HEK293 (cell line): ENCODE measurements around the gene WDR77.

ENCODE experiments used
- CTCF ChIA-PET: fragments of 350-600 bp; formaldehyde crosslinking; extraction: SDS; loops from one replicate; lab custom pipeline; 2021; ENCODE audit warnings: antibody characterized with exemption; lab: Yijun Ruan, JAX
- POLR2A ChIA-PET: fragments of 300-600 bp; formaldehyde crosslinking; extraction: SDS; loops from one replicate; lab custom pipeline; 2020; ENCODE audit warnings: antibody characterized with exemption, inconsistent platforms; lab: Yijun Ruan, JAX
- H3K27ac ChIP-seq: fragments of 200-500 bp; sonication (Bioruptor generic); 2 replicates; pipeline ENCODE4 v1.5.1; 2014; ENCODE audit warnings: low read depth, low read length, control low read depth, inconsistent platforms; ENCODE audit errors: extremely low read depth
- H3K36me3 ChIP-seq, 2 experiments: fragments of 200-500 bp in 1 of 2; sonication (Bioruptor generic) in 1 of 2; 1 replicate in 1 of 2; 2 replicates in 1 of 2; pipeline ENCODE4 v1.5.1; 2014 to 2017; ENCODE audit warnings: inconsistent platforms in 2 of 2, low read length in 2 of 2; ENCODE audit not compliant: control insufficient read depth in 2 of 2, insufficient read depth in 1 of 2
- H3K4me1 ChIP-seq: fragments of 200-500 bp; sonication (Bioruptor generic); 2 replicates; pipeline ENCODE4 v1.5.1; 2014; ENCODE audit warnings: mild to moderate bottlenecking, low read length, inconsistent platforms; ENCODE audit not compliant: control insufficient read depth, insufficient read depth
- H3K4me3 ChIP-seq: 2 replicates; pipeline ENCODE4 v1.5.1; 2011; ENCODE audit warnings: low read depth, mild to moderate bottlenecking, control low read depth, low read length, moderate library complexity
- H3K9me3 ChIP-seq: fragments of 200-500 bp; sonication (Bioruptor generic); 2 replicates; pipeline ENCODE4 v1.5.1; 2014; ENCODE audit warnings: low read depth, low read length, inconsistent platforms; ENCODE audit not compliant: control insufficient read depth, insufficient read depth
- EGR2 ChIP-seq: fragments of 450-650 bp; formaldehyde crosslinking; IDR thresholded peaks from 2 replicates; pipeline ENCODE4 v1.5.1; 2016; ENCODE audit warnings: low read depth, missing biosample characterization, missing genetic modification characterization
- SETDB1 ChIP-seq: IDR thresholded peaks from one replicate; pipeline ENCODE4 v1.6.1; 2017; ENCODE audit warnings: mild to moderate bottlenecking, low read length, moderate library complexity, mixed read lengths; ENCODE audit not compliant: insufficient read length
- ZBTB8A ChIP-seq: fragments of 450-650 bp; formaldehyde crosslinking; IDR thresholded peaks from 2 replicates; pipeline ENCODE4 v1.5.1; 2016; ENCODE audit warnings: missing biosample characterization, missing genetic modification characterization
- ZEB2 ChIP-seq: fragments of 450-650 bp; formaldehyde crosslinking; IDR thresholded peaks from 2 replicates; pipeline ENCODE4 v1.5.1; 2016; ENCODE audit warnings: missing biosample characterization, missing genetic modification characterization
- ZFP37 ChIP-seq: fragments of 450-650 bp; formaldehyde crosslinking; IDR thresholded peaks from 2 replicates; pipeline ENCODE4 v1.5.1; 2016; ENCODE audit warnings: missing biosample characterization, missing genetic modification characterization
- ZNF138 ChIP-seq: fragments of 450-650 bp; formaldehyde crosslinking; IDR thresholded peaks from 2 replicates; pipeline ENCODE4 v1.5.1; 2016; ENCODE audit warnings: missing biosample characterization, missing genetic modification characterization, borderline replicate concordance
- ZNF184 ChIP-seq: fragments of 450-650 bp; IDR thresholded peaks from 2 replicates; pipeline ENCODE4 v1.5.1; 2018; ENCODE audit warnings: missing biosample characterization, mild to moderate bottlenecking, missing genetic modification characterization
- ZNF335 ChIP-seq: fragments of 450-650 bp; formaldehyde crosslinking; conservative IDR thresholded peaks from 2 replicates; pipeline ENCODE4 v1.5.1; 2016; ENCODE audit warnings: missing biosample characterization, missing genetic modification characterization
- ZNF521 ChIP-seq: fragments of 450-650 bp; formaldehyde crosslinking; IDR thresholded peaks from 2 replicates; pipeline ENCODE4 v1.5.1; 2017; ENCODE audit warnings: missing biosample characterization, mild to moderate bottlenecking, missing genetic modification characterization
- ZNF596 ChIP-seq: fragments of 450-650 bp; IDR thresholded peaks from 2 replicates; pipeline ENCODE4 v1.5.0; 2018; ENCODE audit warnings: missing biosample characterization, mild to moderate bottlenecking, missing genetic modification characterization, moderate library complexity
- ZNF610 ChIP-seq: fragments of 450-650 bp; formaldehyde crosslinking; IDR thresholded peaks from 2 replicates; pipeline ENCODE4 v1.5.1; 2016; ENCODE audit warnings: missing biosample characterization, missing genetic modification characterization, borderline replicate concordance
- ZNF658 ChIP-seq: fragments of 450-650 bp; formaldehyde crosslinking; IDR thresholded peaks from 2 replicates; pipeline ENCODE4; 2016; ENCODE audit warnings: missing biosample characterization, missing genetic modification characterization
- ZNF785 ChIP-seq: fragments of 450-650 bp; formaldehyde crosslinking; IDR thresholded peaks from 2 replicates; pipeline ENCODE4 v1.5.1; 2016; ENCODE audit warnings: missing biosample characterization, missing genetic modification characterization
- ZNF792 ChIP-seq: fragments of 450-650 bp; formaldehyde crosslinking; IDR thresholded peaks from 2 replicates; pipeline ENCODE4 v1.5.1; 2016; ENCODE audit warnings: missing biosample characterization, missing genetic modification characterization
- TF ChIP-seq, protein P1 (sequence below): fragments of 450-650 bp; formaldehyde crosslinking; optimal IDR thresholded peaks from 2 replicates; pipeline ENCODE3; 2016; ENCODE audit warnings: missing biosample characterization, mild to moderate bottlenecking, missing genetic modification characterization
- TF ChIP-seq, protein P2 (sequence below): fragments of 450-650 bp; formaldehyde crosslinking; IDR thresholded peaks from 2 replicates; pipeline ENCODE4 v1.5.1; 2017; ENCODE audit warnings: missing biosample characterization, missing genetic modification characterization
- TF ChIP-seq, protein P3 (sequence below): fragments of 450-650 bp; formaldehyde crosslinking; IDR thresholded peaks from 2 replicates; pipeline ENCODE4 v1.5.1; 2016; ENCODE audit warnings: missing biosample characterization, missing genetic modification characterization
- TF ChIP-seq, protein P4 (sequence below): fragments of 450-650 bp; formaldehyde crosslinking; IDR thresholded peaks from 2 replicates; pipeline ENCODE4 v1.5.1; 2016; ENCODE audit warnings: missing biosample characterization, missing genetic modification characterization
- TF ChIP-seq, protein P5 (sequence below): fragments of 450-650 bp; formaldehyde crosslinking; IDR thresholded peaks from 2 replicates; pipeline ENCODE4 v1.5.1; 2016; ENCODE audit warnings: missing biosample characterization, missing genetic modification characterization

WDR77 gene

DNA sequence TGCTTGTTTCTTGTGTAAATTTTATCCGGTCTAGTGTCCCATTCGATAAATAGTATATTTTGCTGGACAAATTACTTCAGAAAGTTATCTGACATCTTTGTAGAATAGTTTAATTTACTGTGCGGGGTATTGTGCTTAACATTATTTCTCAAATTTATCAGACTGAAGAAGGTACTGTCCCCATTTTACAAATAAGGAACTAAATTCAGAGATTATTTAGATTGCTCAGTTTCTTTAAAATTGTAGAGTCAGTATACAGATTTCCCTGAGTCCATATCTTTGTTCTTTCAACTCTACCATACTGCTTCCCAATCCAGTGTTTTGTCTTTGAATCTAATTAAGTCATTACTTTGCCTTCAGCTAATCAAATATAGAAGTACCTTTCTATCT is 6.6 kb upstream of the WDR77 start:
- Histone ChIP-seq H3K4me1 (no peaks in the 10 kb centered on the region), H3K9me3 (no peaks in the 10 kb centered on the region), H3K36me3 (peaks cover 42 to 94% of the 10 kb centered on the region in 2 experiments), H3K27ac (no peak overlapping the region), H3K4me3 (no peak overlapping the region)
- CTCF ChIA-PET = no interaction called here
- POLR2A ChIA-PET = no interaction called here
- TF ChIP-seq ZFP37 (tag by site-specific recombination) (no peak), ZNF658 (tag by site-specific recombination) (no peak), ZNF596 (tag by site-specific recombination) (no peak), ZNF335 (tag by site-specific recombination) (no peak), ZNF184 (tag by site-specific recombination) (no peak), ZNF785 (tag by site-specific recombination) (no peak), ZNF521 (tag by site-specific recombination) (no peak), EGR2 (tag by site-specific recombination) (no peak), ZNF138 (tag by site-specific recombination) (no peak), SETDB1 (no peak), ZEB2 (tag by site-specific recombination) (no peak), ZNF610 (tag by site-specific recombination) (no peak), ZNF792 (tag by site-specific recombination) (no peak), ZBTB8A (tag by site-specific recombination) (no peak)
- TF ChIP-seq, protein P1, sequence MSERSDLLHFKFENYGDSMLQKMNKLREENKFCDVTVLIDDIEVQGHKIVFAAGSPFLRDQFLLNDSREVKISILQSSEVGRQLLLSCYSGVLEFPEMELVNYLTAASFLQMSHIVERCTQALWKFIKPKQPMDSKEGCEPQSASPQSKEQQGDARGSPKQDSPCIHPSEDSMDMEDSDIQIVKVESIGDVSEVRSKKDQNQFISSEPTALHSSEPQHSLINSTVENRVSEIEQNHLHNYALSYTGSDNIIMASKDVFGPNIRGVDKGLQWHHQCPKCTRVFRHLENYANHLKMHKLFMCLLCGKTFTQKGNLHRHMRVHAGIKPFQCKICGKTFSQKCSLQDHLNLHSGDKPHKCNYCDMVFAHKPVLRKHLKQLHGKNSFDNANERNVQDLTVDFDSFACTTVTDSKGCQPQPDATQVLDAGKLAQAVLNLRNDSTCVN (tag by site-specific recombination) = no peak
- TF ChIP-seq, protein P2, sequence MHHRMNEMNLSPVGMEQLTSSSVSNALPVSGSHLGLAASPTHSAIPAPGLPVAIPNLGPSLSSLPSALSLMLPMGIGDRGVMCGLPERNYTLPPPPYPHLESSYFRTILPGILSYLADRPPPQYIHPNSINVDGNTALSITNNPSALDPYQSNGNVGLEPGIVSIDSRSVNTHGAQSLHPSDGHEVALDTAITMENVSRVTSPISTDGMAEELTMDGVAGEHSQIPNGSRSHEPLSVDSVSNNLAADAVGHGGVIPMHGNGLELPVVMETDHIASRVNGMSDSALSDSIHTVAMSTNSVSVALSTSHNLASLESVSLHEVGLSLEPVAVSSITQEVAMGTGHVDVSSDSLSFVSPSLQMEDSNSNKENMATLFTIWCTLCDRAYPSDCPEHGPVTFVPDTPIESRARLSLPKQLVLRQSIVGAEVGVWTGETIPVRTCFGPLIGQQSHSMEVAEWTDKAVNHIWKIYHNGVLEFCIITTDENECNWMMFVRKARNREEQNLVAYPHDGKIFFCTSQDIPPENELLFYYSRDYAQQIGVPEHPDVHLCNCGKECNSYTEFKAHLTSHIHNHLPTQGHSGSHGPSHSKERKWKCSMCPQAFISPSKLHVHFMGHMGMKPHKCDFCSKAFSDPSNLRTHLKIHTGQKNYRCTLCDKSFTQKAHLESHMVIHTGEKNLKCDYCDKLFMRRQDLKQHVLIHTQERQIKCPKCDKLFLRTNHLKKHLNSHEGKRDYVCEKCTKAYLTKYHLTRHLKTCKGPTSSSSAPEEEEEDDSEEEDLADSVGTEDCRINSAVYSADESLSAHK (tag by site-specific recombination) = no peak
- TF ChIP-seq, protein P3, sequence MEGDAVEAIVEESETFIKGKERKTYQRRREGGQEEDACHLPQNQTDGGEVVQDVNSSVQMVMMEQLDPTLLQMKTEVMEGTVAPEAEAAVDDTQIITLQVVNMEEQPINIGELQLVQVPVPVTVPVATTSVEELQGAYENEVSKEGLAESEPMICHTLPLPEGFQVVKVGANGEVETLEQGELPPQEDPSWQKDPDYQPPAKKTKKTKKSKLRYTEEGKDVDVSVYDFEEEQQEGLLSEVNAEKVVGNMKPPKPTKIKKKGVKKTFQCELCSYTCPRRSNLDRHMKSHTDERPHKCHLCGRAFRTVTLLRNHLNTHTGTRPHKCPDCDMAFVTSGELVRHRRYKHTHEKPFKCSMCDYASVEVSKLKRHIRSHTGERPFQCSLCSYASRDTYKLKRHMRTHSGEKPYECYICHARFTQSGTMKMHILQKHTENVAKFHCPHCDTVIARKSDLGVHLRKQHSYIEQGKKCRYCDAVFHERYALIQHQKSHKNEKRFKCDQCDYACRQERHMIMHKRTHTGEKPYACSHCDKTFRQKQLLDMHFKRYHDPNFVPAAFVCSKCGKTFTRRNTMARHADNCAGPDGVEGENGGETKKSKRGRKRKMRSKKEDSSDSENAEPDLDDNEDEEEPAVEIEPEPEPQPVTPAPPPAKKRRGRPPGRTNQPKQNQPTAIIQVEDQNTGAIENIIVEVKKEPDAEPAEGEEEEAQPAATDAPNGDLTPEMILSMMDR (tag by site-specific recombination) = no peak
- TF ChIP-seq, protein P4, sequence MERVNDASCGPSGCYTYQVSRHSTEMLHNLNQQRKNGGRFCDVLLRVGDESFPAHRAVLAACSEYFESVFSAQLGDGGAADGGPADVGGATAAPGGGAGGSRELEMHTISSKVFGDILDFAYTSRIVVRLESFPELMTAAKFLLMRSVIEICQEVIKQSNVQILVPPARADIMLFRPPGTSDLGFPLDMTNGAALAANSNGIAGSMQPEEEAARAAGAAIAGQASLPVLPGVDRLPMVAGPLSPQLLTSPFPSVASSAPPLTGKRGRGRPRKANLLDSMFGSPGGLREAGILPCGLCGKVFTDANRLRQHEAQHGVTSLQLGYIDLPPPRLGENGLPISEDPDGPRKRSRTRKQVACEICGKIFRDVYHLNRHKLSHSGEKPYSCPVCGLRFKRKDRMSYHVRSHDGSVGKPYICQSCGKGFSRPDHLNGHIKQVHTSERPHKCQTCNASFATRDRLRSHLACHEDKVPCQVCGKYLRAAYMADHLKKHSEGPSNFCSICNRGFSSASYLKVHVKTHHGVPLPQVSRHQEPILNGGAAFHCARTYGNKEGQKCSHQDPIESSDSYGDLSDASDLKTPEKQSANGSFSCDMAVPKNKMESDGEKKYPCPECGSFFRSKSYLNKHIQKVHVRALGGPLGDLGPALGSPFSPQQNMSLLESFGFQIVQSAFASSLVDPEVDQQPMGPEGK (tag by site-specific recombination) = no peak
- TF ChIP-seq, protein P5, sequence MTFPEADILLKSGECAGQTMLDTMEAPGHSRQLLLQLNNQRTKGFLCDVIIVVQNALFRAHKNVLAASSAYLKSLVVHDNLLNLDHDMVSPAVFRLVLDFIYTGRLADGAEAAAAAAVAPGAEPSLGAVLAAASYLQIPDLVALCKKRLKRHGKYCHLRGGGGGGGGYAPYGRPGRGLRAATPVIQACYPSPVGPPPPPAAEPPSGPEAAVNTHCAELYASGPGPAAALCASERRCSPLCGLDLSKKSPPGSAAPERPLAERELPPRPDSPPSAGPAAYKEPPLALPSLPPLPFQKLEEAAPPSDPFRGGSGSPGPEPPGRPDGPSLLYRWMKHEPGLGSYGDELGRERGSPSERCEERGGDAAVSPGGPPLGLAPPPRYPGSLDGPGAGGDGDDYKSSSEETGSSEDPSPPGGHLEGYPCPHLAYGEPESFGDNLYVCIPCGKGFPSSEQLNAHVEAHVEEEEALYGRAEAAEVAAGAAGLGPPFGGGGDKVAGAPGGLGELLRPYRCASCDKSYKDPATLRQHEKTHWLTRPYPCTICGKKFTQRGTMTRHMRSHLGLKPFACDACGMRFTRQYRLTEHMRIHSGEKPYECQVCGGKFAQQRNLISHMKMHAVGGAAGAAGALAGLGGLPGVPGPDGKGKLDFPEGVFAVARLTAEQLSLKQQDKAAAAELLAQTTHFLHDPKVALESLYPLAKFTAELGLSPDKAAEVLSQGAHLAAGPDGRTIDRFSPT (tag by site-specific recombination) = no peak
